GM18870 (cell line): ENCODE results near the gene INKA2.

ENCODE experiments used
- ATAC-seq: cut with Tn5 transposase; IDR thresholded peaks from one replicate; pipeline ENCODE4 v1.9.1; 2021; ENCODE audit warnings: moderate library complexity; ENCODE audit not compliant: unreplicated experiment

Gene INKA2

GRCh38 chr1:111706921-111707320, 32.3 kb downstream of the INKA2 start:
- no peak for ATAC-seq

- ATAC-seq = no peak
Measured at GRCh38 chr1:111705841-111706240, 33.4 kb downstream of the INKA2 start.

GRCh38 chr1:111704776-111705175, 34.4 kb downstream of the INKA2 start:
- ATAC-seq = no peak

GRCh38 chr1:111704240-111704639, 35.0 kb downstream of the INKA2 start:
- ATAC-seq = no peak

- no peak for ATAC-seq
Measured at GRCh38 chr1:111702504-111703050, 36.6 kb downstream of the INKA2 start.

GRCh38 chr1:111699268-111699667, 39.9 kb downstream of the INKA2 start:
- ATAC-seq = no peak

GRCh38 chr1:111696330-111696729, 42.9 kb downstream of the INKA2 start:
- no peak for ATAC-seq

- ATAC-seq = no peak
Measured at GRCh38 chr1:111695801-111696200, 43.4 kb downstream of the INKA2 start.

GRCh38 chr1:111691886-111692285, 47.3 kb downstream of the INKA2 start:
- no peak for ATAC-seq

- no peak for ATAC-seq
Measured at GRCh38 chr1:111690306-111690617, 48.9 kb downstream of the INKA2 start.
